ENCODE measurements around the gene TFEB. TPM values are rescaled to one million over a fixed set of nuclear protein-coding genes. Genes with fewer than 3 reads are reported as not detected.

The TFEB gene
- total RNA-seq, result 5.6 and 7.6 TPM in 2 replicates
- 1.9 and 2.0 TPM in 2 replicates for polyA plus RNA-seq
- polyA plus RNA-seq (2012), result 2.4 and 2.7 TPM in 2 replicates
- polyA minus RNA-seq (ENCODE audit: low replicate concordance), result 0.82 and 16.1 TPM in 2 replicates

- Histone ChIP-seq H3K4me3 (replicated peaks in 1 of 4; ENCODE audit: control extremely low read depth in 1 of 4, insufficient read depth in 1 of 4, low read depth in 3 of 4, low read length in 4 of 4) (peak within 1 kb of the TSS; percentile 53 to 74 (median 60)), H4K20me1 (ENCODE audit: control insufficient read depth, extremely low read depth, insufficient read depth, low read length) (no peaks in the 10 kb centered on the region), H3K27me3 (ENCODE audit: control insufficient read depth, insufficient read depth, low read length) (no peaks in the 10 kb centered on the region), H3K4me1 (ENCODE audit: control insufficient read depth, extremely low read depth, insufficient read depth, low read length) (peaks cover 1% of the 10 kb centered on the region), H2AFZ (ENCODE audit: low read length) (peak within 1 kb of the TSS; percentile 62), H3K27ac (ENCODE audit: insufficient read depth, low read length) (no peak within 1 kb of the TSS), H3K4me2 (ENCODE audit: extremely low read depth, insufficient read depth, low read length) (peak within 1 kb of the TSS; percentile 78), H3K36me3 (ENCODE audit: control insufficient read depth, insufficient read depth, low read length) (no peaks in the 10 kb centered on the region), H3K9me3 (ENCODE audit: control insufficient read depth, insufficient read depth, low read depth, low read length) (no peaks in the 10 kb centered on the region), H3K79me2 (ENCODE audit: control insufficient read depth, insufficient read depth, low read length) (no peaks in the 10 kb centered on the region), H3K9ac (ENCODE audit: insufficient read depth, low read length) (peak within 1 kb of the TSS; percentile 46)
- peak; percentile 66 to 68 for TF ChIP-seq CTCF (conservative IDR thresholded peaks at IDR 0.05 in 1 of 2, IDR thresholded peaks at IDR 0.05 in 1 of 2; ENCODE audit: low read depth in 1 of 2, low read length in 2 of 2)
- TF ChIP-seq EZH2 (IDR thresholded peaks at IDR 0.05; ENCODE audit: low read length, missing control alignments), result no peak
- DNase-seq (ENCODE audit: low read depth in 2 of 2), result peak; percentile 82 to 89
These were observed at the start of gene TFEB for GRCh38 chr6:41735427-41736185. Gene TFEB (minus strand): TSS chr6:41735608. CDS start chr6:41691213, 44,395 bp downstream.

GRCh38 chr6:41784581-41785171 lies 49.3 kb upstream of the TFEB start:
- H4K20me1 ChIP-seq (ENCODE audit: control insufficient read depth, extremely low read depth, insufficient read depth, low read length), result no peaks in the 10 kb centered on the region
- no peak overlapping the region for H3K27ac ChIP-seq (ENCODE audit: insufficient read depth, low read length)
- peaks cover 4% of the 10 kb centered on the region for H3K4me1 ChIP-seq (ENCODE audit: control insufficient read depth, extremely low read depth, insufficient read depth, low read length)
- H3K79me2 ChIP-seq (ENCODE audit: control insufficient read depth, insufficient read depth, low read length), result peaks cover 13% of the 10 kb centered on the region
- H3K4me3 ChIP-seq (replicated peaks in 1 of 4; ENCODE audit: control extremely low read depth in 1 of 4, insufficient read depth in 1 of 4, low read depth in 3 of 4, low read length in 4 of 4), result no peak overlapping the region
- no peaks in the 10 kb centered on the region for H3K9me3 ChIP-seq (ENCODE audit: control insufficient read depth, insufficient read depth, low read depth, low read length)
- no peaks in the 10 kb centered on the region for H3K27me3 ChIP-seq (ENCODE audit: control insufficient read depth, insufficient read depth, low read length)
- H3K4me2 ChIP-seq (ENCODE audit: extremely low read depth, insufficient read depth, low read length), result no peak overlapping the region
- no peak overlapping the region for H3K9ac ChIP-seq (ENCODE audit: insufficient read depth, low read length)
- TF ChIP-seq CTCF (conservative IDR thresholded peaks at IDR 0.05 in 1 of 2, IDR thresholded peaks at IDR 0.05 in 1 of 2; ENCODE audit: low read depth in 1 of 2, low read length in 2 of 2) (no peak), EZH2 (IDR thresholded peaks at IDR 0.05; ENCODE audit: low read length, missing control alignments) (no peak)
- no peak for DNase-seq (ENCODE audit: low read depth in 2 of 2)
- H3K36me3 ChIP-seq (ENCODE audit: control insufficient read depth, insufficient read depth, low read length), result no peaks in the 10 kb centered on the region
- H2AFZ ChIP-seq (ENCODE audit: low read length), result no peak overlapping the region

GRCh38 chr6:41783106-41783780 lies 47.8 kb upstream of the TFEB start:
- peaks cover 7% of the 10 kb centered on the region for H3K4me1 ChIP-seq (ENCODE audit: control insufficient read depth, extremely low read depth, insufficient read depth, low read length)
- TF ChIP-seq EZH2 (IDR thresholded peaks at IDR 0.05; ENCODE audit: low read length, missing control alignments) (no peak), CTCF (conservative IDR thresholded peaks at IDR 0.05 in 1 of 2, IDR thresholded peaks at IDR 0.05 in 1 of 2; ENCODE audit: low read depth in 1 of 2, low read length in 2 of 2) (no peak)
- DNase-seq (ENCODE audit: low read depth in 2 of 2), result no peak
- H2AFZ ChIP-seq (ENCODE audit: low read length), result no peak overlapping the region
- H3K27ac ChIP-seq (ENCODE audit: insufficient read depth, low read length), result no peak overlapping the region
- H3K79me2 ChIP-seq (ENCODE audit: control insufficient read depth, insufficient read depth, low read length), result peaks cover 4% of the 10 kb centered on the region
- no peaks in the 10 kb centered on the region for H3K27me3 ChIP-seq (ENCODE audit: control insufficient read depth, insufficient read depth, low read length)
- no peak overlapping the region for H3K9ac ChIP-seq (ENCODE audit: insufficient read depth, low read length)
- H3K9me3 ChIP-seq (ENCODE audit: control insufficient read depth, insufficient read depth, low read depth, low read length), result no peaks in the 10 kb centered on the region
- H3K36me3 ChIP-seq (ENCODE audit: control insufficient read depth, insufficient read depth, low read length), result no peaks in the 10 kb centered on the region
- no peaks in the 10 kb centered on the region for H4K20me1 ChIP-seq (ENCODE audit: control insufficient read depth, extremely low read depth, insufficient read depth, low read length)
- H3K4me2 ChIP-seq (ENCODE audit: extremely low read depth, insufficient read depth, low read length), result no peak overlapping the region
- H3K4me3 ChIP-seq (replicated peaks in 1 of 4; ENCODE audit: control extremely low read depth in 1 of 4, insufficient read depth in 1 of 4, low read depth in 3 of 4, low read length in 4 of 4), result no peak overlapping the region
